Superior temporal gyrus (tissue), 1 donor: ENCODE data around the gene CCDC6.
"Not testable (repeated sequence)": the region's sequence is repeated elsewhere in the genome, so short reads cannot be mapped to it uniquely, and the experiment has no call there.

Experiments used
- DNase-seq: peaks from one replicate; pipeline ENCODE4 v3.0.0-alpha.2; 2016; ENCODE audit errors: extremely low spot score

Gene CCDC6

DNA sequence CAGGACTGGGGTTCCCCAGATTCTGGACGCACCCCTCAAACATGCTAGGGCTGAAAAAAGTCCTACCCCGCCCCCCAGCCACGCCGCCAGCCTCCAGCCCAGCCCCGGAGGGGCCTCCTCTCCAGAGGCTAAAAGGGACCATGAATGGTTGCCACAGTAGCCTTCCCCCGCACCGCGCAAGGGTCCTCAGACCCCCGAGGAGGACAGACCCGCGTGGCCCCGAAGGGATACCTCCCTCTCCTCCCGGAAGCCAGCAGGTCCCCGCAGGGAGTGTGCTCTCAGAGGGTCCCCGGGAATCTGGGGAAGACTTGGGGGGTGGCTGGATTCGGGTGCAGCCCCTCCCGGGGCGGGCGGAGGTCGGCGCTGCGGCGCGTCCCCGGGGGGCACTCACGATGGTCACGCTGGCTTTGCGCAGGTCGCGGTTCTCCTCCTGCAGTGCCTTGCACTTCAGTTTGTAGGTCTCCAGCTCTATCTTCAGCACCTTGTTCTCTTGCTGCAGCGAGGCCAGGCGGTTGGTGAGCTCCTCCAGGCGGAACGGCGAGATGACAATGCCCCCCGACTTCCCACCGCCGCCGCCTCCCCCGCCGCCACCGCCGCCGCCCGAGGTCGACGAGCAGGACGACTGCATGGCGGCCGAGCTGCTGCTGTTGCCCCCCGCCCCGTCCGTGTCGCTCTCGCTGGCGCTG lies 482 bp downstream of the CCDC6 start:
- DNase-seq, result peak; percentile 13

DNA sequence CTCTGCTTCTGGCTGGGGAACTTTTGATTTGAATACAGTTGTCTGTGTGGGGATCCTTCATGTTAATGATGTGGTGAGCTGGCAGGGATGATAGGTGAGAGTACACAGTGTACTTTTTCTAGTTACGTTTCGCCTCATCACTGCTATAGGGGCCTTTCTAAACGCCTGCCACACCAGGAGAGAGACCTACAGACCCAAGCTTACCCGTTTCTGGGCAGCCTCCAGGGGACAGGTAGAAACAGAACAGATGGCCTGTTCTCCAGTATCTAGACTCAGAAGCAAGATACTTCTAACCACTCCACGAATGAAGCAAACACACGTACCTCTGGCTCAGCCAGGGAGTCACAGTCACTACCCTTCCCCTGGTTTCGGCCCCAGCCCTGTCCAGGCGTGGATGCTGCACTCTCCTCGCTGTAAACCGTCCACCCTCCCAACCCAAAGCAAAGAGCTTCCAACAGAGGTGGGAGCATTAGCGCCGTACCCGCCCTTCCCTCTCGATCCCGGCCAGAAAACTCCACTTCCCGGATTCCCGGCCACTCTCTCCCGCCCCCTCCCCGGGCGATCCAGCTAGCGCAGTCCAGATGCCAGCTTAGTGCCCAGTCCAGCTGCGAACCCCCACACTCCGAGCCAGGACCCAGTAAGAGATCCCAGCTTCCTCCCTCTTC lies 1.2 kb downstream of the CCDC6 start:
- peak; percentile 29 for DNase-seq

DNA sequence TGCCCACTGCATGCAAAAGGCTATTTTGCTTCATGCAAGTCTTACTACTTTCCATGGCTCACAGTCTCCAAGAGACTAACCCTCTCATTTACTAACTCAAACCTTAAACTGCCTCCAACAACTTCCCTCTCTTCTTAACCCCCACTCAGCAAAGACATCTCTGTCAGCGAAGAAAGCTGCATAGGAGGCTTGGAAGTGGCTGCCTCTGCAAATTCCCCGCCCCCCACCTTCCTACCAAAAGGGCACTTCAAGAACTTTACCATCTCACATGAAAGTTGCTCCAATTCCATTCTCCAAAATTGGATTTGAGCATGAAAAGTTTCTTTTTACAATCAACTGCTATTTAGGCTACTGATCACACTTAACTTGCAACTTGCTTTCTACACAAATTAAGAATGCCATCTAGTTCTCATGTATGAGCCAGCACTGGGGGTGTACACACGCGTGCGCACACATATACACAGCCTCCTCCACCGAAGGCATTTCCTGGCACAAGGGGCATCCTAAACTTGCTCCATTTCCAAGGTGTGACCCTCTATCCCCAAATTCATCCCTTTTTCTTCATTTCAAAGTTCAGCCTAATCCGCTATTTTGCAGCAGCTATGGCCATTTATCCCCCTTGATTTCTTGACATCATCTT lies 1.8 kb downstream of the CCDC6 start:
- DNase-seq, result peak; percentile 37

DNA sequence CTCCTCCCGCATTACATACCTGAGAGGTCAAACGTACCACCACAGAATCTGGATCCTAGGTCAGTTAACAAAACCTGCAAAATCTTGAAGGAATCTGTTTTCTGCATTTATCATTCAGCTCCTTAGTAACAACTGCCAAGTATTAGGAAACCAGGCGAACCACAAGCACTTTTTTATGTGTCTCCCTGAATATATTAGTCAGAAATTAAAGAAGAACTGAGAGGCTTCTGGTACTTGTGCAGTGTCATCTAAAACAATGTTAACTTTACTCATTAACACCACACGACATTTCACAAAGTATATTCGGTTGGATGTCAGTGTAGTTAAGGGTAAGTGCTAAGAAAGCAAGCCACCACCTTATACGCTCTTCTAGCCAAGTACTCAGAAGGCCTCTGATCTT lies 2.5 kb downstream of the CCDC6 start:
- peak; percentile 16 for DNase-seq

DNA sequence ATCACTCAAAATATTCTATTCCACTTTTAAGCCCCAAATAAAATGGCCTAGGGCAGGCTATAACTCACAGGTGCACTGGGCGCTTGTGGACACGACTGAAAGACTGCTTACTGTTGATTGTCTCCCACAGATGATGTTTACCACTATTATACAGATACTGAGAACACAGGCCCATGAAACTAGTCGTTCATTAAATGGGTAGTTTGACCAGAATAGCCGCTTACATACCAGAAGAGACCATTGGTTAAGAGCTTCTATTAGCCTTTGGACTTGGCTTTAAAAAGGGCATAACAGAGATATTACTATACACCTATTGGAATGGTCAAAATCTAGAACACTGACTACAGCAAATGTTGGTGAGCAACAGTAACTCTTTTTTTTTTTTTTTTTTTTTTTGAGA lies 4.3 kb downstream of the CCDC6 start:
- DNase-seq, result no peak

DNA sequence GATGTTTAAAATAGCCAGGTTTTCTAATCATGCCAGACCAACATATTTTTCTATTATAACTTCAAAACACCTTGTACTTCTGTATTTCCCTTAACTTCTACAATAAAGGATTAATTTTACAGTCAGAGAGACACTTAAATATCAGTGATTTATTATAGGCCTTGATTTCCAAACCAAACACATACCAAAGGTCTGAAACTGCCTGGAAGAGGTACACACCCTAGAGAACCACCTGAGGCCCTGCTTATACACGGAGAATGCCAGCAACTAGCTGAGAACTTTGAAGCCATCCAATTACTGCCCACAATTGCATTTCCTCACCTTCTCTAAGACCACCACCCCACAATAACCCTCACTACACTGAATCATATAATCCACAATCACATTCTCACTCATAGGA lies 4.9 kb downstream of the CCDC6 start:
- DNase-seq, result no peak

DNA sequence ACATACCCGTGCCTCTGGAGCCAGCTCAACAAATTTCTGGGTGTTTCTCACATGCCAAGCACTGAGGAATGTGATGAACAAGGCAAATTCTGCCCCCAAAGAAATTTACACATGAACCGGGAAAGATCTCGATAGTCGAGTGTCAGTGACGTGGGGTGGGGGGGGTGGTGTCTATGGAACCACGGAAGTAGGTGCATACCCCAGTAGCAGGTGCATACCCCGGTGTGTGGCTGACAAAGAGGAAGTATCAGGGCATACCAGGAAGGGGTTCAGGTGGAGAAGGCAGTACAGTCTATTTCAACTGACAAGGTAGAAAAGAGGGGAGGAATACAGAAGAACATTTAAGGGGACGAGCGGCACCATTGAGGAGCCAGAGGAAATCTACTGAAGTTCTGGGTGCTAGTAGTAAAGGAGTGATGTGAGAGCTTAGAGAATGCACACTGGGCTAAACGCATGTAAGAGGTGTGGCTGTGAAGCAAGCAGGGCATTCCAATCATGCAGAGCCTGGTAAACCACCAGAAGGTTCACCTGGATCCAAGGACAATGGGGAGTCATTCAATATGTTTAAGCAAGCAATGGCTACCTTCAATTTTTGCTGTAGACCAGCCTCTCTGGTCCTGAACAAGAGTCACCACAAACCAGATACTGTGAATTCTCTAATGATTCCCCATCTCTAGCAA lies 6.2 kb downstream of the CCDC6 start:
- DNase-seq, result no peak

DNA sequence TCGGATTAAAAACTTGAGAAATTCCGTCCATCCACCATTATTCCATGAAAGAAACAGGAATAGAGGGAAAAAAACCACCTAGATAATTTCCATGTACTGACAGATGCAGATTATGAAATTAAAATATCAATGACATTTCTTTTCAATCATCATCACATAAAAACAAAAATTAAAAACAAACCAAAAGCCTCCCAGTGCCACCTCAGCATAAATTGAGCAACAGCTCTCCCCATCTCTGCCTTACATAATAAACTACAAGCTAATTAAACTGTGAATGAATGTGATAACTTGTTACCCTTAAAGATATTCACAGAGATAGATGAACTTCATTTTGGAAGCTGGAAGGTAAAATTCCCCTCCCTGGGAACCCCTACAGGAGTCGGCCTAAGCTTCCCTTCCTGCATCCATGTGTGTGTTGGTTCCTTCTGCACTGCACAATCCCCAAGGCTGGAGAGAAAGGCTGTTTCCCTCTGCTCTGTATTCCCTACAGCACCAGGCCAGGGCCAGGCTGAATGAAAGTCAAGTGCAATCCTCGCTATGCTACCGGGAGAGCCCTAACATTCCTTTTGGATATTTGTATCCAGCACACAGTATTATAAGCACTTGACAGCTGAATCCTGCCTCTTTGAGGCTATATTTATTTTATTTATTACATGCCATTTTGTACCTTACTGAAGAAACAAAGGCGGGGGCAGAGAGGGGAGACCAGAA lies 8.1 kb downstream of the CCDC6 start:
- DNase-seq, result peak; percentile 20

DNA sequence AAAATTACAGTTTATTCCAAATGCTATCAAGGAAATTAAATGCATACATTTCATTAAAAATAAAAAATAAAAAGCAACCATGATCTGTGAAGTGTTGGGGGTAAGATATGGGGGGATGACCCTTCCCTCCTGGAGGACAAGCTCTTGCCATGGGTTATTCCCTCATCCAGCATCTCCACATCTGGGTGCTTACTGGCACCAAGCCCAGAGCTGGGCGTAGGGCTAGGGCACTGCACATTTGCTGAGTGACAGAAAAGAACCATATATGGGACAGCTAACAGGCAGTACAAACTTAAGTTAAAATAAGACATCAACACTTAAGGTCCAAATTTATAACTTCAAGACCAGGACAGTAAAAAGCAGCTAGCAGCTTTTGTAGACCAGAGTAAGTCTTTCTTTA lies 10.2 kb downstream of the CCDC6 start:
- DNase-seq, result no peak

DNA sequence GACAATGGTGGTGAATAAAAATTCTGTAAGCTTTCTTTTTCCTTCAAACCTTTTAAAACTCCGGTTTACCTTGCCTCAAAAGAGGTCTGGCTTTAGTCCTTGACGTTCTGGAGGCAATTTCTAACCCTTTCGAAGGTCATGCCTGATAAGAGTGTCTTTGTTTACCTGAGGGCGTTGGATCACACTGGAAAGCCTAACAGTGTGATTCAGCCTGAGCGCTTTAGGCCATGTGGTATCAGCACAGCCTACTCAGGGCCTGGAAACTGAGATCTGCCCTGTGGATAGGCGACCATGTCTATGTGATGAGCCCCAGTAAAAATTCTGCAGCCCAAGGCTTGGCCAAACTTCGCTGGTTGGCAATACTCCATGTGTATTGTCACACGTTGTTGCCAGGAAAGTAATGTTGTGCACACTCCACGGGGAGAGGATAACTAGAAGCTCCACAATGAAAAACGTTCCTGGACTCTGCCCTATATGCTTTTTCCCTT lies 10.7 kb downstream of the CCDC6 start:
- peak; percentile 10 for DNase-seq

DNA sequence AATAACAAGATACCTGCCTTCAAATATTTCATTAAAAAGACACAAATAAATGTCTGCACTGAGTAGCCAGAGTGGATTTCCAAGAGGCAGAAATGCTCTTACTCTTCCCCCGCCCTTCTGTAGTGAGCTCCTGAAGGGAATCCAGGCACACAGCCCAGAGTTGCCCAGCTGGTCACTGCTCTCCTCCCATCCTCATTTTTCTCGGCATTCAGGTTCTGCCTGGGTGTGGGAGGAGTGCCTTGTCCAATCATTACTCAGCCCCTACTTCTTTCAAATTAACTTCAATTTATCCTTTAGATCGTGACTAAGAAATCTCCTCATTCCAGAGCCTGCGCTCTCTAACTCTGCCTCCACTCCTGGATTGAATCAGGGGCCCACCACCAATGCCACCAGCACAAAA lies 12.2 kb downstream of the CCDC6 start:
- DNase-seq, result peak; percentile 77

DNA sequence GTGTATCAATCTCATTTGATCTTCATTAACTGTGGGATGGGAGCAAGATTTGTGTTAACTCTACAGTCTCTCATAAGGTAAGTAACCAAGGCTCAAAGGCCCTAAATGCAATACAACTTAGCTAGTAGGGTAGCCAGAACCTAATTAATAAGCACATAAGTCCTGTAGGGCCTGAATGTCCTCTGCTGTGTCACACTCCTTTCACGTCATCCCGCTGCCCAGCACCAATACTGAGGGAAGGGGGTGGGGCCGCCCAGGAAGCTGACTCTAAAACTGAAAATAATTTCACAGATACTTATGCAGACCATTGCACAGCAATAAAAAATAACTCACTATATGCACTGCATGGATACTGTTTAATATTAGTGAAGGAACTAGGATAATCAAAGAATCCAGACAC lies 13.7 kb downstream of the CCDC6 start:
- no peak for DNase-seq

DNA sequence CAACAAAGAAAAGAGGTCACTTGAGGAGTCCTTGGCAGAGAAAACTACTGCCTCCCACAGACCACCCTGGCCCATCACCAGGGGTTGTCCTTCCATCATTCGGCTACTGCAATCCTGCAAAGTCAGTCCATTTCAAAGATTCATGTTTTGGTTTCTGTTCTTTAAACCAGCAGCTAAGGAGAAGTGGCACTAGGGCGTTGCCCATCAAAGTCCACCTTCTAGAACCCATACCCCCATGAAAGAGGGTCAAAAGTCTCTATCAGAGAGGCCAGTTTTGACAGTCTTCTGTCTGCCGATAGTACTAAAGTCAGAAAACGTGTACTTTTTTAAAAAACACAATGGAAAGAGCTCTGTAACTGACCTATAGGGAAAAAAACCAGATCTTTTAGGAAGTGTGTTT lies 14.4 kb downstream of the CCDC6 start:
- DNase-seq, result no peak

DNA sequence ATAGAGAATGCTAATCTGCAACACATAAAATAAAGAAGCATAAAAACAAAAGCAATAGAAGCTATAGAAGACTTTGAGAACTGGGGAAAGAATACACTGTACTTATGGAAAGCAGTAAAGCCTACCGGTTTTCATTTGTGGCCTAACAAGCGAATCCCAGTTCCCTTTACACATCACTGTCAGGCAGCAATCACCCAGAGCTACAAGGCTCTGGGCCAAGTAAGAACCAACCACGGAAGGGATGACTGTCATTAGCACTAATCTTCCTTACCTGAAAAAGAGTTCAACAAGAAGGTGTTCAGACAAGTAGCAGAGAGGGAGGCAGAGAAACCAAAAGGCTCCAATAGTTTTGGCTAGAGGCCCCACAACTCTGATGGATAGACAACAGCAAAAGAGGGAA lies 15.0 kb downstream of the CCDC6 start:
- no peak for DNase-seq

DNA sequence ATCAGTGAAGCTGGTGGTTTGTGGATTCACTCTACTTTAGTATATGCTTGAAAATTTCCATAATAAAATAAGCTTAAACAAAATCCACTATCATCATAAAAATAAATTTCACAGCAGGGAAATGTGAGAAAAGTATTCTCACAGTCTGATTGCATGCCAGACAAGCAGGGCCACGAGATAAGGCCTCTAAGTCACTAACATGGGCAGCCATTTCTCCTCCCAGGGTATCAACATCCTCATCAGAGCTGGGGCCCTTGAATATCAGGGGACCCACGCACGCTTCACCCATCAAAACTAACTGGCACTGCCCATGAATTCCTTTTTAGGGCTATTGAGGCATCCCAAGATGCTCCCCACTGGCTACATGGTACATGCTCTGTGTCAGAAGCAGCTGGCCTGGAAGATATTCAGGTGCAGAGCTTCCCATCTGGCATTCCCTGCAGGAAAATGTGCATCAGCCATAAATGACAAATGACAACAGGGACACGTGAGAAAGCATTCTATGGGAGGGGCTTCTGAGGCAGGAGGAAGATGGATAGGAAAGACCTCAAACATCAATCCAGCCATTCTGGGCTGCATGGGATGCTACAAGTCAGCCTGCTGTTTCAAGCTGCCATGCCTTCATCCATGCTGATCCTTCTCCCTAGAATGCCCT lies 17.4 kb downstream of the CCDC6 start:
- DNase-seq, result no peak

DNA sequence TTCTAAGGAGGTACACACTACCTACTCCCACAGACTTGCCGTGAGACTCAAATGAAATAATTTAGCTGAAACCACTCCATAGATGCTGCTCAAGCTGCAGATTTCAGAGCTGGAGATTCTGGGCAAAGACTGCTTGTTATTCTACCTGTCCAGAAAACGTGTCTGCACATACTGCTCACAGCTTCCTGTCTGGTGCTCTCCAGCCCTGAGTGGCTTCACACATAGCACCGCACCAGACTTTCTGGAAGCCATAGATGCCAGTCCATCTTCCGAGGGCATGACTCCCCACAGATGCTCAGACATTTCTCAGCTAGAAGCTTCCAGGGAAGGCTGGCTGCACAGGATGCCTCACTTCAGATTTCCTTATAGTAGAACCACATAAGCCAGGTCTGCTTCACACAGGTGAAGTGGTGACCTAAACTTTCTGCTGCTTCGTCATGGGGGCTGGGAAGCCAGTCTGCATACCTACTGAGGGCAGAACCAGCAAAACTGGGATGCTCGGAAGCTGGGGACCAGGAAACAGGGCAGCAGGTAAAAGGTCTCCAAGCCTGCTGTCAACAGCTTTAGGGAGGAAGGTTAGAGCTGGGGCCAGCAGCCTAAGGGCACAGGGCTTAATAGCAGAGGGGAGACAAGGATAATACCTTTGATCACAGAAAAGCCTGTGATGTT lies 18.2 kb downstream of the CCDC6 start:
- DNase-seq, result no peak

DNA sequence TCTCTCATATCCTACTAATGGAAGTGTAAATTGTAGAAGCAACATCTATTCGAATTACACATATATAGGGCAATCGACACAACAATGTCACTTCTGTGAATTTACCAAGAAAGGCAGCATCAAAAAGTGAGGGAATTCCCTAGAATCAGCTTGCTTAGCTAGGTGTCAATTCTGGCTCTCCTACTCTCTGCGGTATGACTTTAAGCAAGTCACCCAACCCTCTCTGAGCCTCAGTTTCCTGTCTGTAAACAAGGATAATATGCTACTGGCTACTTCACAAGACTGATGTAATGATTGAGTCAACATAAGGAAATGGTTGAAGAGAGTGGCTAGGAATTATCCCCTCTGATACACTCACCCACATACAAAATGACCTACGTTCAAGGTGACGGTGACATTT lies 19.4 kb downstream of the CCDC6 start:
- no peak for DNase-seq

DNA sequence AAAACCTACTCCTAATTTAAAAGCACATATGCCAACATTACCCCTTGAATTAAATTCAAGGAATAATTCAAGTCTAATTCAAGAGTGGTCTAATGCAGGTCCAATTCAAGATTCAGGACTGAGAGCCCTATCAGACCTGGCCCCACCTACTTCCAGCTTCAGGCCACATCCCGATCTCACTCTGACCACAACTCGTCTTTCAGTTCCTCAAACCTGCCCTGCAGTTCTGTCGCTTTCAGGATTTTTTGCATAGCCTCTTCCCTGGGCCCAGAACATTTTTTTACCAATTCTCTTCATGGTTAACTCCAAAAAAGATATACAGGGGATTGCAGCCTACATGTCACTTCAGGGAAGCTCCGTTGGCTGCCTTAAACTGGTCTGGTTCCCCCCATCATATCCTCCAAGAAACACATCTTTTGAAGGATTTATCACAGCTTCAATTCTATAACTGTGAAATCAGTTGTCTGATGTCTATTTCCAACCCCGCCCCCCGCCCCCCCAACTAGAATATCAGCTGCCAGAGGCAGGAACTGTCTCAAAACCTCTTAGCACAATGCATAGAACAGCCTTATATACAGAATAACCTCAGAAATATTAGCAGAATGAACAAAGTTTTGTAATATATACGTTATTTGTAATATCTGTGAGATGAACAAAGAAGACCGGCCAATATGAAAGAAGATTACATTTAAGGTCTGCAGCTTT lies 20.8 kb downstream of the CCDC6 start:
- no peak for DNase-seq

DNA sequence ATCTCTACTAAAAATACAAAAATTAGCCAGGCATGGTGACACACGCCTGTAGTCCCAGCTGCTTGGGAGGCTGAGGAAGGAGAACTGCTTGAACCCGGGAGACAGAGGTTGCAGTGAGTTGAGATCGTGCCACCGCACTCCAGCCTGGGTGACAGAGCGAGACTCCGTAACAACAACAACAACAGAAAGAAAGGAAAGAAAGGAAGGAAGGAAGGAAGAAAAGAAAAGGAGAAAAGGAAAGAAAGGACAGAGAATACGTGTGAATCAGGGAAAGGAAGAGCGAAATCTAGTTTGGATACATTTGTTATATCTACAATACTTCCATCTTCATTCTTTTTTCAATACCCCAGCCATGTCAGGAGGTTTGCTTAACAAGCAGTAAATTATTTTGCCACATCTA lies 21.5 kb downstream of the CCDC6 start:
- not testable (repeated sequence) for DNase-seq

DNA sequence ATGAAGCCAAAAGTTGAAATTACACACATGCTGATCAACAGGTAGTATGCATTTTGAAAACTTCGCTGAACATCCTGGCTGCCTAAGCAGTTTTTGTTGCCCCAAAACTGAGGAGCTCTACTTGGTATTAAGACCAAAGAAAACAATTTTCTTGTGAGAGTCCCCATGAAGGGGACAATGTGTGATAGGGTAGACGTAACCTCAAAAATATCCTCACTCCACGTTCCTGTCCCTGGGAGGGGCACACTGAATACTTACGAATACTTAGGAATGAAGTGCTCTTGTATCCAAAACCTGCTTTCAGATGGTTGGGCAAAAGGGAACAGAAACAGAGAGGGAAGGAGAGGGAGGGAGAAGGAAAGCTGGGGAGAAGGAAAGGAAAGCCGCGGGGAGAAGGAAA lies 24.7 kb downstream of the CCDC6 start:
- DNase-seq, result no peak
